ENCODE results near the gene STAMBPL1.

DNA sequence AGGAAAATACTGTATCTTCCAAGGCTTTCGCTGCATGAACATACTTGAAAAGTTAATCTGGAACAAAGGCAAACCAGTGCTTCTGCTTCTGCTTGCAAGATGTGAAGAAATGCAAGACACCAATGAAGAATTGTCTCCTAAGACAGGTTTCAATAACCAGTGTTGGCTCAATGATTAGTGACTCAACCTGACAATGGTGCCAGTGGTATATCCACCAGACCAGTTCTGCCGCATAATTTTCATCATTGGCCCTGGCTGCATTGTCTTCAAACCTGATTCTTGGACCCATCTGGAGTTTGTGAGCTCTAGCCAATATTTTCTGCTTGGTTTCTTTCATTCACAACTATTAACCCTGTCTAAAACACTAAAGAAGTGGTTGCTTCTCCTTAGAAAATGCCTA, 13.6 kb upstream of the STAMBPL1 start:
- TF ChIP-seq EP300 (IDR thresholded peaks at IDR 0.05), result no peak
- TF ChIP-seq, protein P1, sequence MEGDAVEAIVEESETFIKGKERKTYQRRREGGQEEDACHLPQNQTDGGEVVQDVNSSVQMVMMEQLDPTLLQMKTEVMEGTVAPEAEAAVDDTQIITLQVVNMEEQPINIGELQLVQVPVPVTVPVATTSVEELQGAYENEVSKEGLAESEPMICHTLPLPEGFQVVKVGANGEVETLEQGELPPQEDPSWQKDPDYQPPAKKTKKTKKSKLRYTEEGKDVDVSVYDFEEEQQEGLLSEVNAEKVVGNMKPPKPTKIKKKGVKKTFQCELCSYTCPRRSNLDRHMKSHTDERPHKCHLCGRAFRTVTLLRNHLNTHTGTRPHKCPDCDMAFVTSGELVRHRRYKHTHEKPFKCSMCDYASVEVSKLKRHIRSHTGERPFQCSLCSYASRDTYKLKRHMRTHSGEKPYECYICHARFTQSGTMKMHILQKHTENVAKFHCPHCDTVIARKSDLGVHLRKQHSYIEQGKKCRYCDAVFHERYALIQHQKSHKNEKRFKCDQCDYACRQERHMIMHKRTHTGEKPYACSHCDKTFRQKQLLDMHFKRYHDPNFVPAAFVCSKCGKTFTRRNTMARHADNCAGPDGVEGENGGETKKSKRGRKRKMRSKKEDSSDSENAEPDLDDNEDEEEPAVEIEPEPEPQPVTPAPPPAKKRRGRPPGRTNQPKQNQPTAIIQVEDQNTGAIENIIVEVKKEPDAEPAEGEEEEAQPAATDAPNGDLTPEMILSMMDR (IDR thresholded peaks at IDR 0.05), result no peak
- no peak for TF ChIP-seq POLR2A (IDR thresholded peaks at IDR 0.05)
- no peak for TF ChIP-seq POLR2AphosphoS5 (IDR thresholded peaks at IDR 0.05)

Measured in upper lobe of left lung (tissue), 4 donors.